ENCODE measurements around the gene HOXA3. TPM values are rescaled to one million over a fixed set of nuclear protein-coding genes. Genes with fewer than 3 reads are reported as not detected.

Gene HOXA3
- total RNA-seq, 3 donors from 2014 or later, result 4.5 to 6.4 (median 4.6) TPM

- TF ChIP-seq POLR2AphosphoS5 (IDR thresholded peaks at IDR 0.05) (no peak), POLR2A (IDR thresholded peaks at IDR 0.05) (no peak)
- TF ChIP-seq, protein P1, sequence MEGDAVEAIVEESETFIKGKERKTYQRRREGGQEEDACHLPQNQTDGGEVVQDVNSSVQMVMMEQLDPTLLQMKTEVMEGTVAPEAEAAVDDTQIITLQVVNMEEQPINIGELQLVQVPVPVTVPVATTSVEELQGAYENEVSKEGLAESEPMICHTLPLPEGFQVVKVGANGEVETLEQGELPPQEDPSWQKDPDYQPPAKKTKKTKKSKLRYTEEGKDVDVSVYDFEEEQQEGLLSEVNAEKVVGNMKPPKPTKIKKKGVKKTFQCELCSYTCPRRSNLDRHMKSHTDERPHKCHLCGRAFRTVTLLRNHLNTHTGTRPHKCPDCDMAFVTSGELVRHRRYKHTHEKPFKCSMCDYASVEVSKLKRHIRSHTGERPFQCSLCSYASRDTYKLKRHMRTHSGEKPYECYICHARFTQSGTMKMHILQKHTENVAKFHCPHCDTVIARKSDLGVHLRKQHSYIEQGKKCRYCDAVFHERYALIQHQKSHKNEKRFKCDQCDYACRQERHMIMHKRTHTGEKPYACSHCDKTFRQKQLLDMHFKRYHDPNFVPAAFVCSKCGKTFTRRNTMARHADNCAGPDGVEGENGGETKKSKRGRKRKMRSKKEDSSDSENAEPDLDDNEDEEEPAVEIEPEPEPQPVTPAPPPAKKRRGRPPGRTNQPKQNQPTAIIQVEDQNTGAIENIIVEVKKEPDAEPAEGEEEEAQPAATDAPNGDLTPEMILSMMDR (IDR thresholded peaks at IDR 0.05), result no peak
- Histone ChIP-seq H3K4me1 (peaks cover 0 to 5% of the 10 kb centered on the region in 2 donors), H3K4me3 (no peak overlapping the region), H3K27me3 (peaks cover 29 to 100% of the 10 kb centered on the region in 2 donors), H3K27ac (no peak overlapping the region), H3K9me3 (no peaks in the 10 kb centered on the region), H3K36me3 (no peaks in the 10 kb centered on the region)
- no peak for DNase-seq (ENCODE audit: low spot score in 2 of 2)
- intact Hi-C loops (cut with DNase I; ENCODE audit: low total_unique reads), result no loop called here
Observed at GRCh38 chr7:27194002-27194352, 41.6 kb upstream of the HOXA3 start.

DNA sequence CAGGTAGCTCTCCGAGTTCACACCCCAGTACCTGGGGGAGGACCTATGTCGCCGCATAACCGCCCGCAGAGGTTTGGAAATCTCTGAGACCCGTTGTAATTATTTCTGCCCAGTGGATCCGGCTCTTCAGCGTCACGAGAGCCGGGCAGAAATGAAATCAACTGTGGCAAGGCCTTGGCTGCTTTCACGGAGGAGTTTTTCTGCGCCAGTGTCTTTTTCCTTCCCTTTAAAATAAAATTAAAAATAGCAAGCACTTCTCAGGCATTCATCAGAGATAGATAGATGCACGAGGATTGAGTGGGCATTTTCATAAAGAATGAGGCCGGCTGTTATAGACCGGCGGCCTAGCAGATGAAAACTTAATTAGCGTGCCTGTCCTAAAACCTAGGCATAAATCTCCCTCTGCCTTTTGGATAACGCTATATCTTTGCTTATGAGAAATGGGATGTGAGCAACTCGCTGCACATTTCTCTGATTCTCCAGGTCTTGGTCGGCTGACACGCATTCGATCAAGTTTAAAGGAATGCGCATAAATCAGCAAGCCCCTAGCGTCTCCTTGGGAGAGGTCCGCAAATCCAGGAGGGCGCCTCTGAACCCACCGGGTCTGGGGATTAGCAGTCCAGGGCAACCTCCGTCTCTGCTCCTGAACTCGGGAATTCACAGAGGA lies 41.1 kb upstream of the HOXA3 start:
- Histone ChIP-seq H3K4me3 (peak overlapping the region; percentile 32 to 61 (median 41)), H3K36me3 (no peaks in the 10 kb centered on the region), H3K4me1 (peaks cover 0 to 3% of the 10 kb centered on the region in 2 donors), H3K27me3 (peaks cover 25 to 100% of the 10 kb centered on the region in 2 donors), H3K9me3 (no peaks in the 10 kb centered on the region), H3K27ac (no peak overlapping the region)
- no peak for TF ChIP-seq POLR2A (IDR thresholded peaks at IDR 0.05)
- no peak for TF ChIP-seq POLR2AphosphoS5 (IDR thresholded peaks at IDR 0.05)
- TF ChIP-seq, protein P1 (IDR thresholded peaks at IDR 0.05), result no peak
- intact Hi-C loops (cut with DNase I; ENCODE audit: low total_unique reads), result no loop called here
- no peak for DNase-seq (ENCODE audit: low spot score in 2 of 2)

DNA sequence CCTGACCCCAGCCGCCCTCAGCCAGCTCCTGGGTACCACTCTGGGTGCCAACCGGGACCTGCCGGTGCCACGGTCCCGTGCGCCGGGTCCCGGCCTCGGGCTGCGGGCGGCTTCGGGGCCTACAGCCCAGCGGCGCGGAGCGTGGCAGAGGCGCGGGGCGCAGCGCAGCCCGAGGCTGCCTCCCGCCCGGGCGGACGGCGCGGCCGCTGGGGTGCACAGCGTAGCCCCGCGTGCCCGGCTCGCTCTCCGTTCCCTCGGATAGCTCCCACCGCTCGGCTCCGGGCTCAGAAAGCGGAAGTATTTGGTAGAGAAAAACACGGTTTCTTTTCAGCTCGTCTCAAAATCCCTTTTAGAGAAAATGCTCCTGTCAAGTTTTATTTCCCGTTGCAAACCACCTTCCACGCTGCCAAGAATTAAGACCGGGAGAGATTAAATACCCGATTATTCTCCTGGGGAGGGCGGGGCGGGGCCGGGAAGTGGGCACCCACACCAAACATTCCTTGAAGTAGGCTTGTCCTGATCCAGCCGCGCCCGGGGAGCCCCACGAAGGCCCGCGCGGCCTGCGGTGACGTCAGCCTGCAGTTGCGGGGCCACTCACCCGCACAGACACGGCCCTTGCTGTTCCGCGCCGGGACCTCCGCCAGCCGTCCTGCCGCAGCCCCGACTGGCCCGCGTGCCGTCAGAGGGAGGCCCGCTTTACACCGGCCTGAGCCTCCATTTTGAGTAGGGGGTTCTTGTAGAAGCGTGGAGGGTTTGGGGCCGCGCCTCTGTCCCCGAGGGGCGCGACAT lies 40.4 kb upstream of the HOXA3 start:
- H3K4me3 ChIP-seq, result peak overlapping the region; percentile 32 to 61 (median 41)
- H3K36me3 ChIP-seq, result no peaks in the 10 kb centered on the region
- peaks cover 0 to 3% of the 10 kb centered on the region in 2 donors for H3K4me1 ChIP-seq
- H3K27me3 ChIP-seq, result peaks cover 23 to 100% of the 10 kb centered on the region in 2 donors
- no peak overlapping the region for H3K27ac ChIP-seq
- H3K9me3 ChIP-seq, result no peaks in the 10 kb centered on the region
- no peak for DNase-seq (ENCODE audit: low spot score in 2 of 2)
- intact Hi-C loops (cut with DNase I; ENCODE audit: low total_unique reads), result no loop called here
- TF ChIP-seq POLR2AphosphoS5 (IDR thresholded peaks at IDR 0.05) (no peak), POLR2A (IDR thresholded peaks at IDR 0.05) (no peak)
- TF ChIP-seq, protein P1 (IDR thresholded peaks at IDR 0.05), result no peak

DNA sequence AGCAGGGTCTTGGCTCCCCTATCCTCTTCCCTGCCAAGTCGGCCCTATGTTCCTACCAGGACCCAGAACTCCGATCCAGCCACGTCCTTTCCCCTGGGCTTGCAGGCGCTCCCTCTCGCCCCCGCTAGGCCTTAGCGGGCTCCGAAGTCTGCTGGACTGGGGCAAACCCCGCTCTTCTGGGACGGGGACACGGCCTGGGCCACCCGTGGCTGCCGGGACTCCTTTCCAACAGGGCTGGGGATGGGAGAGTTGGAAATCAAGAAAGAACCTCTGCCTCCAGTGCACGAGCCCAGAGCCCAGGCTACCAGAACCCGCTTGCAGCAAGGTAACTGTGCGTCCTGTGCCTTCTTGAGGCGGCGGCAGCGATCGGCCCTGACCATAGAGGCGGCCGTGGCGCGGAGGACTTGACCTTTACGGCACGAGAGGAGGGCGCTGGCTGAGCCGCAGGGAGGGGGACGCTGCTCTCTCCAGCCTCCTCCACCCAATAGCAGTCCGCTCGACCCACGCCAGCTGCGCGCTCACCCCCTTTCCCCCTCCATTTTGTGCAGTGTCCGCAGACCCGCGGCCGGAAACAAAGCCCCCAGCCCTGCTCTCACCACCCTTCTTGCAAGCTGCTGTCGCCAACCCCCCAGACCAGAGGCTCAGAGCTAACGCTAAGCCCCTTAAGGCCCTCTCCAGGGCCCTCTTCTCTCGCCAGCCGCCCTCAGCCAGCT lies 39.6 kb upstream of the HOXA3 start:
- Histone ChIP-seq H3K27me3 (peaks cover 21 to 100% of the 10 kb centered on the region in 2 donors), H3K9me3 (no peaks in the 10 kb centered on the region), H3K27ac (no peak overlapping the region), H3K4me1 (peaks cover 0 to 3% of the 10 kb centered on the region in 2 donors), H3K4me3 (peak overlapping the region; percentile 32 to 61 (median 41)), H3K36me3 (no peaks in the 10 kb centered on the region)
- no peak for DNase-seq (ENCODE audit: low spot score in 2 of 2)
- TF ChIP-seq POLR2A (IDR thresholded peaks at IDR 0.05) (no peak), POLR2AphosphoS5 (IDR thresholded peaks at IDR 0.05) (no peak)
- TF ChIP-seq, protein P1 (IDR thresholded peaks at IDR 0.05), result no peak
- intact Hi-C loops (cut with DNase I; ENCODE audit: low total_unique reads), result no loop called here

Measured in breast epithelium (tissue), 4 donors.